Parathyroid adenoma (tissue), 2 donors: ENCODE measurements around the gene TMEM132A.

Source experiments
- H2AFZ ChIP-seq: fragments of 300-600 bp; sonication (generic); one replicate; pipeline ENCODE4 v1.7.0; 2017; ENCODE audit warnings: antibody characterized with exemption, mild to moderate bottlenecking
- H3K27ac ChIP-seq: fragments of 300-600 bp; sonication (generic); one replicate; pipeline ENCODE4 v1.7.0; 2017
- H3K27me3 ChIP-seq: fragments of 300-600 bp; sonication (generic); one replicate; pipeline ENCODE4 v1.7.0; 2017; ENCODE audit warnings: low read length; ENCODE audit not compliant: control insufficient read depth, insufficient read depth
- H3K36me3 ChIP-seq: fragments of 300-600 bp; sonication (generic); one replicate; pipeline ENCODE4 v1.7.0; 2017; ENCODE audit warnings: low read length; ENCODE audit not compliant: control insufficient read depth, insufficient read depth
- H3K4me1 ChIP-seq: fragments of 300-600 bp; sonication (generic); one replicate; pipeline ENCODE4 v1.7.0; 2017; ENCODE audit warnings: control low read depth
- H3K4me2 ChIP-seq: fragments of 300-600 bp; sonication (generic); one replicate; pipeline ENCODE4 v1.7.0; 2017; ENCODE audit warnings: low read length
- H3K4me3 ChIP-seq: fragments of 300-600 bp; sonication (generic); one replicate; pipeline ENCODE4 v1.7.0; 2017; ENCODE audit warnings: low read depth, low read length
- H3K79me2 ChIP-seq: fragments of 300-600 bp; sonication (generic); one replicate; pipeline ENCODE4 v1.7.0; 2017; ENCODE audit warnings: control low read depth
- H3K9ac ChIP-seq: fragments of 300-600 bp; sonication (generic); one replicate; pipeline ENCODE4 v1.7.0; 2017; ENCODE audit warnings: mild to moderate bottlenecking
- H3K9me3 ChIP-seq: fragments of 300-600 bp; sonication (generic); one replicate; pipeline ENCODE4 v1.7.0; 2017; ENCODE audit warnings: low read length; ENCODE audit not compliant: control insufficient read depth
- TF ChIP-seq, protein P1 (sequence below): fragments of 300-600 bp; sonication (generic); IDR thresholded peaks from one replicate; pipeline ENCODE4 v1.7.0; 2017; ENCODE audit warnings: antibody characterized with exemption, mild to moderate bottlenecking
- donor health status: primary hyperparathyroidism.

The TMEM132A gene

DNA sequence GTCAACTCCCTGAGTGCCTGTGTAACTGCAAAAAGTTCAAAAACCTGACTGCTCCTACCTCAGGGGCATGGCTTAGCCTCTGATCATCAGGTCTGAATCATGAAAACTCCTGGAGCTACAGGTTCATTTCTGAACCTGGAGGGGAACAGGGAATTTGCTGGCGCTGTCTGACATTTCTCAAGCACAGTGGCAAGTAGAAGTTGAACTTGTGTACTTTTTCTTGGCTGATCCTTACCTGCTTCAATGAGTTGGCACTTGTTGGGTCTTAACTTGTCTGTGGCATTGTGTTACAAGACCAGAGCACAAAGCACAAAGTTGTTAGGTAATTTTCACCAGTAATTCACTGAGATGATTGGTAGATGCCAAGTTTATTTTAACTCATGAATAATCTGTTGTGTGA lies 7.0 kb upstream of the TMEM132A start:
- no peaks in the 10 kb centered on the region for H3K9me3 ChIP-seq
- H3K27ac ChIP-seq = no peak overlapping the region
- no peak overlapping the region for H3K9ac ChIP-seq
- peaks cover 3% of the 10 kb centered on the region for H3K79me2 ChIP-seq
- H3K4me2 ChIP-seq = no peak overlapping the region
- TF ChIP-seq, protein P1, sequence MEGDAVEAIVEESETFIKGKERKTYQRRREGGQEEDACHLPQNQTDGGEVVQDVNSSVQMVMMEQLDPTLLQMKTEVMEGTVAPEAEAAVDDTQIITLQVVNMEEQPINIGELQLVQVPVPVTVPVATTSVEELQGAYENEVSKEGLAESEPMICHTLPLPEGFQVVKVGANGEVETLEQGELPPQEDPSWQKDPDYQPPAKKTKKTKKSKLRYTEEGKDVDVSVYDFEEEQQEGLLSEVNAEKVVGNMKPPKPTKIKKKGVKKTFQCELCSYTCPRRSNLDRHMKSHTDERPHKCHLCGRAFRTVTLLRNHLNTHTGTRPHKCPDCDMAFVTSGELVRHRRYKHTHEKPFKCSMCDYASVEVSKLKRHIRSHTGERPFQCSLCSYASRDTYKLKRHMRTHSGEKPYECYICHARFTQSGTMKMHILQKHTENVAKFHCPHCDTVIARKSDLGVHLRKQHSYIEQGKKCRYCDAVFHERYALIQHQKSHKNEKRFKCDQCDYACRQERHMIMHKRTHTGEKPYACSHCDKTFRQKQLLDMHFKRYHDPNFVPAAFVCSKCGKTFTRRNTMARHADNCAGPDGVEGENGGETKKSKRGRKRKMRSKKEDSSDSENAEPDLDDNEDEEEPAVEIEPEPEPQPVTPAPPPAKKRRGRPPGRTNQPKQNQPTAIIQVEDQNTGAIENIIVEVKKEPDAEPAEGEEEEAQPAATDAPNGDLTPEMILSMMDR = no peak
- no peak overlapping the region for H3K4me3 ChIP-seq
- no peak overlapping the region for H2AFZ ChIP-seq
- H3K36me3 ChIP-seq = no peaks in the 10 kb centered on the region
- H3K4me1 ChIP-seq = peaks cover 13% of the 10 kb centered on the region
- no peaks in the 10 kb centered on the region for H3K27me3 ChIP-seq

DNA sequence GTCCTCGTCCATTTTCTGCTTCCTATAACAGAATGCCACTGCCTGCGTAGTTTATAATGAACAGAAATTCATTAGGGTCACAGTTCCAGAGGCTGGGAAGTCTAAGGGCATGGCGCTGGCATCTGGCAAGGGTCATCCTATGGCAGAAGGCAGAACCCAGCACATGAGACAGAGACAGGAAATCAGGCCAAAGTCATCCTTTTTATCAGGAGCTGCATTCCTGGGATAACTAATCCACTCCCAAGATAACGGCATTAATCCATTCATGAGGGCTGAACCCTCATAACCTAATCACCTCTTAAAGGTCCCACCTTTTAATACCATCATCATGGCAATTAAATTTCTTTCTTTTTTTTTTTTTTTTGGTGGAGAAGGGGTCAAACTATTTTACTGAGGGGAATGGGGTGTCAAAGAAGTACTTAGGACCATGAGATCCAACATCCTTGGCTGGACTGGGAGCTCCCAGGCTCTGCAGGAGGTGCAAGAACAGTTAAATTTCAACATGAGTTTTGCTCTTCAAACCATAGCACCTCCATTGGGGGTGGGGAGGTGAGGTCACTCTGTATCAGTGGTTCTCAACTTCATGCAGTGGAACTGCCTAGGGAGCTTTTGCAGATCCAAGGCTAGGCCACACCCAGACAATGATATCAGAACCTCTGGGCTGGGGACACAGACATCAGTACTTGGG lies 5.9 kb upstream of the TMEM132A start:
- Histone ChIP-seq H3K9me3 (no peaks in the 10 kb centered on the region), H3K9ac (no peak overlapping the region), H3K27ac (no peak overlapping the region), H3K27me3 (no peaks in the 10 kb centered on the region), H3K79me2 (no peaks in the 10 kb centered on the region), H3K4me2 (no peak overlapping the region), H3K4me1 (peaks cover 5% of the 10 kb centered on the region), H2AFZ (no peak overlapping the region), H3K4me3 (no peak overlapping the region), H3K36me3 (no peaks in the 10 kb centered on the region)
- TF ChIP-seq, protein P1 = no peak

DNA sequence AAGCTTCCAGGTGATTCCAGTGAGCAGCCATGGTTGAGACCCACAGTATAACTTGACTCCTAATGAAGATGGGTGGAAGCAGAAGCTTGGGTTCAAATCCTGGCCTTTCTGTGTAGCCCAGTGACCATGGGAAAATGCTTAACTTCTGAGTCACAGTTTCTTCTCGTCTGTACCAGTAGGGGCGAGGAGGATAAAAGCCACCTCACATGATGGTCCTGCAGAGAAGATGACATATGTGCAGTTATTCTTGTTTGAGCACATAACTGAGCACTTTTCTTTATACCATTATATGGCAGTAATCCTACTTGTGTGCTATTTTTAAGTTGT lies 5.4 kb upstream of the TMEM132A start:
- no peak overlapping the region for H3K27ac ChIP-seq
- H2AFZ ChIP-seq = no peak overlapping the region
- TF ChIP-seq, protein P1 = no peak

DNA sequence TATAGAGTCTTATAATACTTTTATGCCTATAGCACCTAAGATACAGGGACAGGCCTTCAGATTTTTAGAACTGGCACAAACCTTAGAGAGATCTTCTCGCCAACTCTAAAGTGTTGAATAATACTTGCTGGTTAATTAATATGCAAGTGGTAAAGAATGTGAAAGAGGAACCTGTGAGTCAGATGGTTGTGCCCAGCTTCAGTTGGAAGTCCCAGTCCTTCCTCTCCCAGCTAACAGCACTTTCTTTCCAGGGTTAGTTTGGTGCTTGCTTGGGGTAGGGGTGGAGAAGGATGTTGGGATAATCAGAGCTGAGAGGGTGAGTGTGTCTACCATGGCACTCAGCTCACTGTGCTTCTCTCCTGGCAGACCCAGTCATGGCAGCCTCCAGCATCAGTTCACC lies 4.9 kb upstream of the TMEM132A start:
- peaks cover 4% of the 10 kb centered on the region for H3K4me1 ChIP-seq

More for the DNA sequence above, 5.4 kb upstream of the TMEM132A start:
- H3K36me3 ChIP-seq = no peaks in the 10 kb centered on the region
- no peak overlapping the region for H3K9ac ChIP-seq
- H3K79me2 ChIP-seq = no peaks in the 10 kb centered on the region
- H3K27me3 ChIP-seq = no peaks in the 10 kb centered on the region
- H3K4me1 ChIP-seq = peaks cover 4% of the 10 kb centered on the region
- no peak overlapping the region for H3K4me2 ChIP-seq
- no peaks in the 10 kb centered on the region for H3K9me3 ChIP-seq
- H3K4me3 ChIP-seq = no peak overlapping the region

More for the DNA sequence above, 4.9 kb upstream of the TMEM132A start:
- H3K79me2 ChIP-seq = no peaks in the 10 kb centered on the region
- no peak overlapping the region for H2AFZ ChIP-seq
- no peak overlapping the region for H3K9ac ChIP-seq
- no peaks in the 10 kb centered on the region for H3K9me3 ChIP-seq
- H3K4me2 ChIP-seq = no peak overlapping the region
- no peak overlapping the region for H3K4me3 ChIP-seq
- TF ChIP-seq, protein P1 = no peak
- no peaks in the 10 kb centered on the region for H3K27me3 ChIP-seq
- H3K27ac ChIP-seq = no peak overlapping the region
- no peaks in the 10 kb centered on the region for H3K36me3 ChIP-seq
